Measurements from ENCODE around the gene TNFSF10.
"Not testable (repeated sequence)": the region's sequence is repeated elsewhere in the genome, so short reads cannot be mapped to it uniquely, and the experiment has no call there.

GRCh38 chr3:172521837-172522726 lies 1.1 kb downstream of the TNFSF10 start:
- not testable (repeated sequence) for TF ChIP-seq POLR2AphosphoS5 (IDR thresholded peaks at IDR 0.05); CTCF (IDR thresholded peaks at IDR 0.05; ENCODE audit: poor library complexity, severe bottlenecking); RAD21 (conservative IDR thresholded peaks at IDR 0.05); EP300 (conservative IDR thresholded peaks at IDR 0.05; ENCODE audit: poor library complexity, severe bottlenecking)

Data from neural cell (in vitro differentiated cells).